AG04450 (cell line): ENCODE measurements around the gene STK4. TPM values are rescaled to one million over a fixed set of nuclear protein-coding genes. Genes with fewer than 3 reads are reported as not detected.
A peak's percentile ranks its signal among the peaks of the same experiment; 100 is the strongest.

Experiments used
- CTCF ChIA-PET: fragments of 300-600, 350-600 bp; formaldehyde crosslinking; extraction: SDS; loops from one replicate; lab custom pipeline; 2022; ENCODE audit warnings: antibody characterized with exemption, inconsistent platforms; lab: Charles Lee
- POLR2A ChIA-PET: fragments of 350-600 bp; formaldehyde crosslinking; extraction: SDS; loops from one replicate; lab custom pipeline; 2021; ENCODE audit warnings: antibody characterized with exemption, inconsistent platforms; lab: Yijun Ruan, JAX
- DNase-seq: peaks from one replicate; pipeline ENCODE4 v3.0.0-alpha.2; 2011; ENCODE audit warnings: low read depth, low spot score
- H3K27ac ChIP-seq: one replicate; pipeline ENCODE4 v1.5.1; 2012; ENCODE audit warnings: low read depth, low read length, control low read depth
- H3K27me3 ChIP-seq: one replicate; pipeline ENCODE4 v1.6.0; 2012; ENCODE audit warnings: low read length; ENCODE audit not compliant: control insufficient read depth, insufficient read depth
- H3K4me3 ChIP-seq: 2 replicates; pipeline ENCODE4 v1.5.1; 2011; ENCODE audit warnings: mild to moderate bottlenecking, low read depth, low read length, control low read depth
- H3K9me3 ChIP-seq: 2 replicates; pipeline ENCODE4 v1.5.1; 2012; ENCODE audit warnings: low read length; ENCODE audit not compliant: control insufficient read depth, insufficient read depth
- CTCF ChIP-seq: IDR thresholded peaks from 2 replicates; pipeline ENCODE4 v1.5.1; 2011; ENCODE audit warnings: low read depth, low read length, control low read depth, inconsistent platforms
- polyA plus RNA-seq: library from polyadenylated mRNA; depleted of rRNA; stranded (reverse); fragments of >200 nt; gene quantifications from 2 replicates; pipeline ENCODE4 v1.2.3, GENCODE V29; 2011

STK4 gene
- polyA plus RNA-seq, 1 experiment: 25.1 TPM

- Histone ChIP-seq H3K9me3 (no peaks in the 10 kb centered on the region), H3K4me3 (no peak overlapping the region), H3K27ac (no peak overlapping the region), H3K27me3 (no peaks in the 10 kb centered on the region)
- ChIA-PET CTCF (interaction anchor here (1.3 to 2.2 kb wide), 3 partner anchors 18 to 216 kb away, joined by 4 to 10 read pairs (median 8); no protein-coding TSS in a partner anchor), POLR2A (no interaction called here)
- TF ChIP-seq CTCF: no peak
- no peak for DNase-seq
Observed at GRCh38 chr20:45077559-45077958, 111.2 kb downstream of the STK4 start.

GRCh38 chr20:45080867-45081624, 114.7 kb downstream of the STK4 start:
- H3K4me3 ChIP-seq: no peak overlapping the region
- ChIA-PET POLR2A (no interaction called here), CTCF (interaction anchor here (0.6 to 1.0 kb wide), 2 partner anchors 14 to 16 kb away, joined by 3 to 4 read pairs; no protein-coding TSS in a partner anchor)
- TF ChIP-seq CTCF: peak; percentile 66
- no peak for DNase-seq
- H3K27ac ChIP-seq: no peak overlapping the region
- no peaks in the 10 kb centered on the region for H3K9me3 ChIP-seq
- H3K27me3 ChIP-seq: no peaks in the 10 kb centered on the region

- Histone ChIP-seq H3K4me3 (no peak overlapping the region), H3K9me3 (no peaks in the 10 kb centered on the region), H3K27ac (no peak overlapping the region), H3K27me3 (no peaks in the 10 kb centered on the region)
- CTCF ChIA-PET: interaction anchor here (1.5 to 2.2 kb wide), 2 partner anchors 13 to 39 kb away, joined by 5 to 13 read pairs; no protein-coding TSS in a partner anchor
- no peak for DNase-seq
- POLR2A ChIA-PET: no interaction called here
- no peak for TF ChIP-seq CTCF
Observed at GRCh38 chr20:45082468-45082867, 116.2 kb downstream of the STK4 start.

GRCh38 chr20:45083127-45083526, 116.8 kb downstream of the STK4 start:
- Histone ChIP-seq H3K4me3 (no peak overlapping the region), H3K9me3 (no peaks in the 10 kb centered on the region), H3K27ac (no peak overlapping the region), H3K27me3 (no peaks in the 10 kb centered on the region)
- no peak for DNase-seq
- CTCF ChIA-PET: interaction anchor here (0.8 to 2.2 kb wide), 3 partner anchors 13 to 210 kb away, joined by 3 to 13 read pairs (median 5); no protein-coding TSS in a partner anchor
- POLR2A ChIA-PET: no interaction called here
- TF ChIP-seq CTCF: no peak

GRCh38 chr20:45085289-45085688, 119.0 kb downstream of the STK4 start:
- DNase-seq: no peak
- H3K4me3 ChIP-seq: no peak overlapping the region
- ChIA-PET CTCF (interaction anchor here (1.5 to 3.4 kb wide), 2 partner anchors 11 to 74 kb away, joined by 4 to 25 read pairs; no protein-coding TSS in a partner anchor), POLR2A (no interaction called here)
- TF ChIP-seq CTCF: no peak
- no peak overlapping the region for H3K27ac ChIP-seq
- no peaks in the 10 kb centered on the region for H3K9me3 ChIP-seq
- no peaks in the 10 kb centered on the region for H3K27me3 ChIP-seq
